Tibial nerve (tissue), 4 donors: ENCODE measurements around the gene MTCL1. TPM values are rescaled to one million over a fixed set of nuclear protein-coding genes. Genes with fewer than 3 reads are reported as not detected.

ENCODE experiments used
- DNase-seq, 2 donors: peaks; one replicate each; pipeline ENCODE4 v3.0.0-alpha.2; 2019; ENCODE audit warnings: low spot score in 2 of 2
- H3K27ac ChIP-seq, 4 donors: fragments of 200-600 bp; sonication (generic) in 3 of 4; one replicate each; pipeline ENCODE4 v1.5.1; 2017 to 2019; ENCODE audit warnings: mild to moderate bottlenecking in 1 of 4
- H3K27me3 ChIP-seq, 2 donors: fragments of 200-600 bp; sonication (generic) in 1 of 2; one replicate each; pipeline versions ENCODE4 v1.5.1 to v1.6.0; 2017 to 2019
- H3K36me3 ChIP-seq, 3 donors: fragments of 200-600 bp; sonication (generic); one replicate each; pipeline ENCODE4 v1.5.1; 2018 to 2019
- H3K4me1 ChIP-seq, 4 donors: fragments of 200-600 bp; sonication (generic) in 3 of 4; one replicate each; pipeline ENCODE4 v1.5.1; 2017 to 2019
- H3K4me3 ChIP-seq, 4 donors: fragments of 200-600 bp; sonication (generic) in 3 of 4; one replicate each; pipeline ENCODE4 v1.5.1; 2017 to 2019; ENCODE audit warnings: mild to moderate bottlenecking in 1 of 4, moderate library complexity in 1 of 4
- H3K9me3 ChIP-seq, 4 donors: fragments of 200-600 bp; sonication (generic) in 3 of 4; one replicate each; pipeline ENCODE4 v1.5.1; 2017 to 2019
- EP300 ChIP-seq, 2 donors: sonication (generic); formaldehyde crosslinking; IDR thresholded peaks; one replicate each; pipeline ENCODE4 v1.6.1; 2017; ENCODE audit warnings: antibody characterized with exemption in 2 of 2, mild to moderate bottlenecking in 1 of 2
- POLR2A ChIP-seq, 2 donors: fragments of 450-650 bp; IDR thresholded peaks; one replicate each; pipeline ENCODE4 v1.6.1; 2017; ENCODE audit warnings: antibody characterized with exemption in 2 of 2, mild to moderate bottlenecking in 2 of 2, moderate library complexity in 2 of 2
- WGBS, 2 donors: methylation state at CpG; one replicate each; pipeline ENCODE4 v1.1.5; 2018; 5-methylcytosine and 5-hydroxymethylcytosine counted together
- total RNA-seq, 4 donors: library from RNA; depleted of rRNA; stranded (reverse); fragments of >200 nt; gene quantifications; one replicate each; pipeline ENCODE4 v1.1.0, GENCODE V29; 2016
- TF ChIP-seq, protein P1 (sequence below), 5 experiments: fragments of 200-600 bp in 3 of 5; fragments of 450-650 bp in 2 of 5; sonication (generic) in 3 of 5; IDR thresholded peaks; one replicate each; pipeline ENCODE4 v1.5.1; 2016 to 2019; ENCODE audit warnings: antibody characterized with exemption in 5 of 5, mild to moderate bottlenecking in 3 of 5, moderate library complexity in 2 of 5

Gene MTCL1
- total RNA-seq, 4 donors from 2014 or later = 4.6 to 18.3 (median 5.3) TPM

DNA sequence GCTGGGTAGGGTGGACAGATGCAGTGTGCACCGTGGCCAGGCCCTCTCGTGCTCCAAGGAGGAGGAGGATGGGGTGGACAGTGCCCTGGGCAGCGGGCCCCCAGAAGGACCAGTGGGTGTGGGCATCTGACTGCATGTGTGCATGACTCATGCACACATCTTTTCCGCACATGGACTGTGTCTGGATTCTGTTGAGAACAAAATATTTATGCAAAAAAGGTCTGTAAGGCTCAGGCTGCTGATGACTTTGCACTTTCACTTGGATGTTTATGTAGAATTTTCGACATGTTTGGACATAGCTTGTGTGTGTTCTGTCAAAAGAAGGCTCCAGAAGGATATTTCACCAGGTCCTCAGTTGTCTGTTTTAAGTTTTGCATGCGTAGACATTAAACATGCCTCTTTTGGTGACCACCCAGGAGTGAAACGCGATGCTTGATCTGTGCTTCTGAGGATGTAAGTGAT lies 45.6 kb downstream of the MTCL1 start:
- H3K4me3 ChIP-seq = no peak overlapping the region
- TF ChIP-seq, protein P1, sequence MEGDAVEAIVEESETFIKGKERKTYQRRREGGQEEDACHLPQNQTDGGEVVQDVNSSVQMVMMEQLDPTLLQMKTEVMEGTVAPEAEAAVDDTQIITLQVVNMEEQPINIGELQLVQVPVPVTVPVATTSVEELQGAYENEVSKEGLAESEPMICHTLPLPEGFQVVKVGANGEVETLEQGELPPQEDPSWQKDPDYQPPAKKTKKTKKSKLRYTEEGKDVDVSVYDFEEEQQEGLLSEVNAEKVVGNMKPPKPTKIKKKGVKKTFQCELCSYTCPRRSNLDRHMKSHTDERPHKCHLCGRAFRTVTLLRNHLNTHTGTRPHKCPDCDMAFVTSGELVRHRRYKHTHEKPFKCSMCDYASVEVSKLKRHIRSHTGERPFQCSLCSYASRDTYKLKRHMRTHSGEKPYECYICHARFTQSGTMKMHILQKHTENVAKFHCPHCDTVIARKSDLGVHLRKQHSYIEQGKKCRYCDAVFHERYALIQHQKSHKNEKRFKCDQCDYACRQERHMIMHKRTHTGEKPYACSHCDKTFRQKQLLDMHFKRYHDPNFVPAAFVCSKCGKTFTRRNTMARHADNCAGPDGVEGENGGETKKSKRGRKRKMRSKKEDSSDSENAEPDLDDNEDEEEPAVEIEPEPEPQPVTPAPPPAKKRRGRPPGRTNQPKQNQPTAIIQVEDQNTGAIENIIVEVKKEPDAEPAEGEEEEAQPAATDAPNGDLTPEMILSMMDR (IDR thresholded peaks at IDR 0.05) = no peak
- no peak for TF ChIP-seq POLR2A (IDR thresholded peaks at IDR 0.05)
- no peak for TF ChIP-seq EP300 (IDR thresholded peaks at IDR 0.05)
- H3K27ac ChIP-seq = no peak overlapping the region
- no peaks in the 10 kb centered on the region for H3K4me1 ChIP-seq
- no peaks in the 10 kb centered on the region for H3K27me3 ChIP-seq
- WGBS, 2 donors = 65 to 72% methylated on average over 8 of the region's 8 CpGs
- no peak for DNase-seq
- peaks cover 0 to 6% (median 0%) of the 10 kb centered on the region in 3 donors for H3K36me3 ChIP-seq
- no peaks in the 10 kb centered on the region for H3K9me3 ChIP-seq

DNA sequence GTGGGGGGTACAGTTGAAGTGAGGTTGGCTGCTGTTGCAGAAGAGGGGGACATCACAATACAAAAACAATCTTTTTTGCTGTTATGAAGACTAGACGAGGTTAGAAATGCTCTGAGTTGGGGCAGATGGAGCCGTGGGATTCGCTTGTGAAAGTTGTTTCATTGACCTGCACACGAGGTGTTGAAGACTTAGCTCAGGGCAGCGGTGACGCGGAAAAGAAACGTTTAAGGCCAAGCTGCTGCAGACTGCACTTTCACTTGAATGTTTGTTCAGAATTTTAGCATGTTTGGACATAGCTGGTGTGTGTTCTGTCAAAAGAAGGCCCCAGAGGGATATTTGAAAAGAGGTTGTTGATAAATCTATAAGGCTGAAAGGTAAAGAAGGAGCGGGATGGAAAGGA lies 46.3 kb downstream of the MTCL1 start:
- TF ChIP-seq, protein P1 (IDR thresholded peaks at IDR 0.05) = no peak
- no peak for TF ChIP-seq EP300 (IDR thresholded peaks at IDR 0.05)
- TF ChIP-seq POLR2A (IDR thresholded peaks at IDR 0.05) = no peak
- peaks cover 0 to 6% (median 0%) of the 10 kb centered on the region in 3 donors for H3K36me3 ChIP-seq
- no peak for DNase-seq
- no peaks in the 10 kb centered on the region for H3K9me3 ChIP-seq
- no peak overlapping the region for H3K27ac ChIP-seq
- H3K4me3 ChIP-seq = no peak overlapping the region
- H3K27me3 ChIP-seq = no peaks in the 10 kb centered on the region
- 78 to 84% methylated on average over 9 of the region's 9 CpGs for WGBS, 2 donors
- no peaks in the 10 kb centered on the region for H3K4me1 ChIP-seq

DNA sequence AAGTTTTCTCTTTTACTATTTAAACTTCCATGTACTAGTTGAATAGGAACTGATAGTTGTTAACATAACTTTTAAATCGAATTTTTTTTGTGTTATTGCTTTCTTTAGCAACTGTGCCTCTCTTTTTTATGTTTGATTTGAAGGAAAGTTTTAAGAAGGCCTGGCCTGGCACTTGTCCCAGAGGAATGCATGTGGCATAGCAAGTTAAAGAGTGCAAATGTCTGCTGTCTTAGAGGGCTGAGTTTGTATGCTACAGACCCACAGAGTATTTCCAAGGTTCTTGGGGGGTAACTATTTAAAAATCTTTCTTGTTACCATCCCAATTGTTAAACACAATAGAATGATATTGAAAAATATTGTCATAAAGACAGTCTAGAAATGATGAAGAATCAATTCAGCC lies 47.0 kb downstream of the MTCL1 start:
- TF ChIP-seq, protein P1 (IDR thresholded peaks at IDR 0.05) = no peak
- TF ChIP-seq POLR2A (IDR thresholded peaks at IDR 0.05) = no peak
- no peak for TF ChIP-seq EP300 (IDR thresholded peaks at IDR 0.05)
- DNase-seq = no peak
- Histone ChIP-seq H3K27ac (no peak overlapping the region), H3K36me3 (peaks cover 0 to 6% (median 0%) of the 10 kb centered on the region in 3 donors), H3K4me1 (no peaks in the 10 kb centered on the region), H3K9me3 (no peaks in the 10 kb centered on the region), H3K27me3 (no peaks in the 10 kb centered on the region), H3K4me3 (no peak overlapping the region)
- 34 to 43% methylated on average over 1 of the region's 1 CpG for WGBS, 2 donors

DNA sequence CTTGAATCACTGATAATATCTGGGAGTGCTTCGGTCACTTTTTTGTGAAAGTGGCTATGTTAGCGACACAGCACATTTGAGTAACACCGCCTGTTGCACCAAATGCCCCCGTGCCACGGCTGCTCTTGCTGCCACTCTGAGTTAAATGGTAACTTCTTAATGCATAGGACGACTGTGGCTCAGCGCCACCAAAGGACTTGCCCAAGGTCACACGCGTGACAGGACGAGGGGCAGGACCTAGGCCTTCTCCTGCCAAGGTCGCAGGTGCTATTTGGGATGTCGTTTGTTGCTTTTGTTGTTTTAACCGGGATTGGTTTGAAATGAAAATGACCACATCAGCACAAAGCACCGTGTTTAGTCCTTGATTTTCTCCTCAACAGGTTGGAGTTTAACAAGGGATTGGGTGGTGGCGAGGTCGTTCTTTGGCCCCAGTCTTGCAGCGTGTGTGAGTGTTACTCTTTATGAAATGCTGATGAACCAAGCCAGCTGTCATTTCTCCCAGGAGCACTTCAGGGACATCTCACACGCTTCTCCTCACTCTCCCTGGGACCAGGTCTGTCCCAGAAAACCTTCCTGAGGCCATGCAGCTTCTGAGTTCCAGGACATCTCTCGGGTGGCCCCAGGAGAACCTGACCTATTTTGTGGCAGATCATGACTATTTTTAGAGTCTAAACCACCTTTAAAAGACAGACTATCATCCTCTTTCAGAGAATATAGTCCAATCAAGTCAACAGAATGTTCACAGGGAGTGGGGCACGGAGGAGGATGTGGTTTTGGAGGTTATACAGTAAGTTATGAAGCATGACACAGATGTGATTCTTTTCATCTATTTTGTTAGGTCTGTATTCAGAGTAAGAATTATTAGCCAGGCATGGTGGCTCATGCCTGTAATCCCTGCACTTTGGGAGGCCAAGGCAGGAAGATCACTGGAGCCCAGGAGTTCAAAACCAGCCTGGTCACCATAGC lies 49.9 kb downstream of the MTCL1 start:
- Histone ChIP-seq H3K27me3 (no peaks in the 10 kb centered on the region), H3K36me3 (no peaks in the 10 kb centered on the region), H3K9me3 (no peaks in the 10 kb centered on the region), H3K27ac (no peak overlapping the region), H3K4me3 (no peak overlapping the region), H3K4me1 (no peaks in the 10 kb centered on the region)
- WGBS, 2 donors = 92 to 93% methylated on average over 20 of the region's 20 CpGs
- no peak for DNase-seq
- TF ChIP-seq POLR2A (IDR thresholded peaks at IDR 0.05) (no peak), EP300 (IDR thresholded peaks at IDR 0.05) (no peak)
- TF ChIP-seq, protein P1 (IDR thresholded peaks at IDR 0.05) = no peak

DNA sequence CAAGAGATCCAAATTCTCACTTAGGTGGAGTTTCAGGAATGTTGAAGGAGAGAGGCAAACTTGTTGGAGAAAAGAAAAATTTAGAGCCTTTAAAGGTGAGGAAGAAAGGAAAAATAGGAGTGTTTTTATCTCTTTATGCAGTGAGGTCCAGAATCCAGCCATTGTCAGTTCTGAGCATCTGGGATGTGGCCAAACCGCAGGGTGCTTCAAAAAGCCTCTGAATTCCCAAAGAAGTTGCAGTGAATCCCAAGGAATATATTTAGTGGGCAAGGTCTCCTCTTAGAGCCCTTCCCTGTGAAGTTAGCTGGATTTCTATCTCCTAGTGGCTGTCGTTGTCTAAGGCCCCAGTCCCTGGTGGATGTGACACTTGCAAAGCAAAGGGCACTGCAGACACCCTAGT lies 51.2 kb downstream of the MTCL1 start:
- no peak for DNase-seq
- Histone ChIP-seq H3K4me3 (no peak overlapping the region), H3K27me3 (no peaks in the 10 kb centered on the region), H3K36me3 (no peaks in the 10 kb centered on the region), H3K4me1 (no peaks in the 10 kb centered on the region), H3K9me3 (no peaks in the 10 kb centered on the region), H3K27ac (no peak overlapping the region)
- TF ChIP-seq, protein P1 (IDR thresholded peaks at IDR 0.05) = no peak
- TF ChIP-seq POLR2A (IDR thresholded peaks at IDR 0.05) (no peak), EP300 (IDR thresholded peaks at IDR 0.05) (no peak)
- 71 to 98% methylated on average over 2 of the region's 2 CpGs for WGBS, 2 donors
